HG02973 (cell line): ENCODE measurements around the gene SPON2.

Source experiments
- ATAC-seq: cut with Tn5 transposase; IDR thresholded peaks from one replicate; pipeline ENCODE4 v1.9.1; 2021; ENCODE audit warnings: moderate library complexity; ENCODE audit not compliant: unreplicated experiment

Gene SPON2

GRCh38 chr4:1172228-1172851 is at the start of gene SPON2:
SPON2 (minus strand) TSS chr4:1172583.
- no peak for ATAC-seq

GRCh38 chr4:1221155-1221870 is 48.9 kb upstream of the SPON2 start:
- no peak for ATAC-seq

DNA sequence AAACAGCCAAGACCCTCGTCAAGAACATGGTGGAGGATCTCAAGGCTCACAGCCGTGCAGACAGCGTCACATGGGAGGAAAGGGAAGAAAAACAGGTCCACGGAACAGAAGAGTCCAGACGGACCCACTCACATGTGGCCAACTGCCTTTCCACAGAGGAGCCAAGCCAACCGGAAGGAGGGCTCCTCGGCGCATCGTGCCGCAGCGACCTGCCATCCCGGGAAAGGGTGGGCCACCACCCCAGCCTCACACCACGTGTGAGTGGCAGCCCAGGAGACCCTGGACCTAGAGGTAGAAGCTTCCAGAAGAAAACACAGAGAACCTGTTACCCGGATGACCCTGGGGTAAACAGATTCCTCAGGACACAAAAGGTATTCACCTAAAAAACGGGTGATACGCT is 48.2 kb upstream of the SPON2 start:
- ATAC-seq = no peak

- no peak for ATAC-seq
These were observed 47.2 kb upstream of the SPON2 start for GRCh38 chr4:1219566-1219950.

GRCh38 chr4:1218634-1219565 is 46.5 kb upstream of the SPON2 start:
- peak; percentile 47 for ATAC-seq

DNA sequence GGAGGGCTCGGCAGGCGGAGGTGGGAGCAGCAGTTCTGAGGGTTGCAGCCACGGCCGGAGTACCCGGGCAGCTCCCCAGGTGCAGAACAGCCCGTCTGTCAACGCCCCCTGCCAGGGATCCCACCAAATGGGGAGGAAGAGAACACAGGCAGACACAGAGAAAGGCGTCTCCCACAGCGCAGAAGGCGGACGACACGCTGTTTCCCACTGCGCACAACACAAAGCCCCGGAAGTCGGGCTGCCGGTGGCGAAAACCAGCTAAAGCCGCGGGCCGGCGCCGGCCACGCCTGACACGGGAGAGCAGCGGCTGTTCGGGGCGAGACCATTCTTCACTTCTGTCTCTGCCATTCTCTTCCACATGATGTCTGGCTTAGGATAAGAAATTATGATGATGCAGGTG is 45.0 kb upstream of the SPON2 start:
- ATAC-seq = no peak

DNA sequence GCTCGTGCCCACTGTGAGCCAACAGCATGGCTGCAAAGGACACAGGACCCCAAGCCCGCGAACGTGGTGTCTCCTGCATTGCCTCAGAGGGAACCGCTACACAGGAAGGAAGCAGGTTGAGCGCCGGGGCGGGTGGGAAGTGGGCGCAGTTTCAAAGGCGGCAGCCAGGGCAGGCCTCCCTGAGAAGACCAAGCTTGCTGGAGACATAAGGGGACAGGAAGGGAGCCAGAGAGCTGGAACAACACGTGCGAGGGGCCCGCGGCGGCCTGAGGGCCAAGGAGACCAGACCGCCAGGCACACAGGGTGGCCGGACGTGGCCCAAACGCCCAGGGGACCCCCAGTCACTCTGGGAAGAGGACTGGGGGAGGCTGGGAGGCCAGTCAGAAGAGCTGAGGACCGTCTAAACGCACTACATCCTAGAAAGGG is 44.5 kb upstream of the SPON2 start:
- no peak for ATAC-seq

DNA sequence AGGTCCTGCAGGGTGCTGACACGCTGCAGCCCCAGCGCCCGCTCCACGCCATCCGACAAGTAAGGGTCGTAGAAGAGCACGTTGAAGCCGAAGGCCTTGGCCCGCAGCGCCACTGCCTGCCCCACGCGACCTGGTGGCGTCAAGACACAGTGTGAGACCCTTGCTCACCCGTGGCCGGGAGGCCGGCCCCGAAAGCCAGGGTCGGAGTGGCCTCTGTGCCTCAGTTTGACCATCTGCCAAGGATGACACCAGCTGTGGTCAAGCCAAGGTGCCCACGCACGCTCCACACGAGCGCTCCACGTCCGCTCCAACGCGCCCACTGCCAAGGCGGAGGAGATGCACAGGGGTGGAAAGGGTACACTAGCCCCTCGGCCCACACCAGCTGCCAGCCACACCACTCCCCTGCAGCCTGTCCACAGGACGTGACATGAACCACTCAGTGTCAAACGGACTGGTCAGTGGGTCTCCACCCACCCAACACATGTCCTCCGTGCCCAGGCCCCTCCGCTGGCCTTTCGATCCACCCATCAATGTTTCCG is 43.8 kb upstream of the SPON2 start:
- ATAC-seq = no peak

DNA sequence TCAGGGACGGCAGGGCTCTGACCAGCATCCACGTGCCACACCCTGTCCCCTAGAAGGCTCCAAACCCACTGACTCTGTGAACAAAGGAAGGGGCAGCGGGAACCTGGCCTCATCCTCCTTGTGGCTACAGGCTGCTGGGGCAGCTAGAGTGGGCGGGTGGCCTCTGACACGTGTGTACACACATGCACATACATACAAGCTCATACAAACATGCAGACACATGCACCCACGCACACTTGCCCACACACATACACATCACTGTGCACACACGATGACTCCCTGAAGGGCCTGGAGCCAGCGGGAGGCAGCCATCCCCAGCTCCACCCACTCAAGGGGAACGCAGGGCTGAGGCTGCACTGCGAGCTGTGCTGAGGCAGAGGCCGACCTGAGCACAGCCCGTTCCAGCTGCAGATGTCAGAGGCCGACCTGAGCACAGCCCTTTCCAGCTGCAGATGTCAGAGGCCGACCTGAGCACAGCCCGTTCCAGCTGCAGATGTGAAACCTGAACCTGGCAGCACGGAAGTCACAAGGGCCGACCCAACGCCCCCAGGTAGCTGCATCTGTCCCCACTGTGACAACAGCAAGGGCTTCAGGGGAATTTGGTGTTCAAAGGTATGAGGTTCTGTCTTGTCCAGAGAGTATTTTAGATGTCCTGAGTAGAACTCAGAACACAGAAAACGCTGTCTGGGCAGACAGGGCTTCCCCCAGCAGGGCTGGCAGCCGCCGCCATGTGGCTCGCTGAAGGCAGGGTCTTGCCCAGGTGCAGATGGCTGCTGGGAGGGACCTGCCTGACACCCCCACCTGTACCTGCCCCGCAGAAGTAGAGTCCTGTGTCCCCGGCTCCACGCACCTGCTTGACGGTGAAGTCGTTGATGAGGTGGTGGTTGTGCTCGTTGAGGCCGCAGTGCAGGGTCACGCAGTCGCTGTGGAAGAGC is 43.0 kb upstream of the SPON2 start:
- peak; percentile 57 for ATAC-seq

DNA sequence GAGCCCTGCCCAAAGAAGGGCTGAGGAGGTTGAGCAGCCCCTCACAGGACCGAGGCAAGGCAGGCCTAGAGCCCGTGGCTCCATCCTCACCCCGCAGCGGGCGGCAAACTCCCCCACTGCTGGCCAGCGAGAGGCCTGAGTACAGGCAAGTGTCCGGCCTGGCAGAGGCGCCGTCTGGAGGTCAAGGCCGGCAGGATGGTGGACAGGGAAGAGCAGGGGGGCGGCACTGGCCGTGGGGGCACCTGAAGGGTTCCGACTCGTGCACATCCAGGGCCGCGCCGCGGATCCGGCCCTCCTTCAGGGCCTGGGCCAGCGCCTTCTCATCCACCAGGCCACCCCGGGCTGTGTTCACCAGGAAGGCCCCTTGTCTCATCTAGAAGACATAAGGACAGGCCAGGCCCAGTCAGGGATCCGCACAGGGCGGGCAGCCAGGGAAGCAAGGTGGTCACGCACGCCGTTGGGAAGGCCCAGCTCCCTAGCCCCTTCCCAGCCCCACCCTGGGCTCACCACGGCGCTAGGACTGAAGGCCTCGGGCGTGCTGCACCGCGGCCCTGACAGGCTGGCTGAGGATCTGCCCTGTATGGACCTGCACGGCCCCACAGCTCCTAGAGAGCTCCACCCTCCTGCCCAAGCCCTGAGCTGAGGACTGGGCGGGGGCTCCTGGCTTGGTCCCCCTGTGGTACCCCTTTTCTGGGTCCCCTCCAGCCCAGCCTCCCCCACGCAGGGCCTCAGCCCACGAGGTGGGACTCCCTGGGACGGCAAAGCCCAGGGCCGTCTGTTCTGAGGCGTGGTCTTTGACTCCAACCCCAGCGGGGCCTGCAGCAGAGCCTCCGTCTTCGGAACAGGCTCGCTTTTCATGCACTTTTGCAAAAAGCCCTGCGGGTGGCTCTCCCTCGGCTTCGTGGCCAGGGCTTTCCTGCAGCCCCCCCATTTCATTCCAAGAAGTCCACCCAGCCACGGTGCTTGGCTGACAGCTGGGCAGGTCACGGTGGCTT is 42.0 kb upstream of the SPON2 start:
- no peak for ATAC-seq

DNA sequence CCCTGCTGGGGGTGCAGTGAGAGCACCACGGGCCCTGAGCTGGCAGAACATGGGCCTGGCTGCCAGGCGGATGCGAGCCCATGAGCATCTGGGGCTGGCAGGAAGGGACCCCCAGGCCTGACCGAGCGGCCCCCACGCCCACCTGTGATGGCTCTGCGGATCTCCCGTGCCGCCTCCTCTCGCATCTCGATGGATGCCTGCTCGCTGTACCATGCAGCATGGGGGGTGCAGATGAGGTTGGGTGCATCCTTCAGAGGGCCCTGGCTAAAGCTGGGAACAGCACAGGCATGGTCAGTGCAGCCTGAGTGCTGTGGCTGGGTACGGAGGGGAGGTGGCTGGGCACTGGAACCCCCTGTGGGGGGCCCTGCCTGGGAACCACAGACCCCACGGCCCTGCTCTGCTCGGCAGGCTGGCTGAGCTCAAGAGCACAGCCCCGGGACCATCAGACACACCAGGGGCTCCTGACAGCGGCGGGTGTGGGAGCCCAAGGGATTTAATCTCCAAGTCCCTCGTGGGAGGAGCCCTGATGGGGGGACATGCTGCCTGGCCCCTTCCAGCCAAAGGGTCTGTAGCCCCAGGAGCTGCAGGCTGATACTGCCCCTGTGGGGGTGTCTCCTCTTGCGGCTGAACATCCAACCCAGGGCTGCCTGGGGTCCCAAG is 41.1 kb upstream of the SPON2 start:
- ATAC-seq = no peak

DNA sequence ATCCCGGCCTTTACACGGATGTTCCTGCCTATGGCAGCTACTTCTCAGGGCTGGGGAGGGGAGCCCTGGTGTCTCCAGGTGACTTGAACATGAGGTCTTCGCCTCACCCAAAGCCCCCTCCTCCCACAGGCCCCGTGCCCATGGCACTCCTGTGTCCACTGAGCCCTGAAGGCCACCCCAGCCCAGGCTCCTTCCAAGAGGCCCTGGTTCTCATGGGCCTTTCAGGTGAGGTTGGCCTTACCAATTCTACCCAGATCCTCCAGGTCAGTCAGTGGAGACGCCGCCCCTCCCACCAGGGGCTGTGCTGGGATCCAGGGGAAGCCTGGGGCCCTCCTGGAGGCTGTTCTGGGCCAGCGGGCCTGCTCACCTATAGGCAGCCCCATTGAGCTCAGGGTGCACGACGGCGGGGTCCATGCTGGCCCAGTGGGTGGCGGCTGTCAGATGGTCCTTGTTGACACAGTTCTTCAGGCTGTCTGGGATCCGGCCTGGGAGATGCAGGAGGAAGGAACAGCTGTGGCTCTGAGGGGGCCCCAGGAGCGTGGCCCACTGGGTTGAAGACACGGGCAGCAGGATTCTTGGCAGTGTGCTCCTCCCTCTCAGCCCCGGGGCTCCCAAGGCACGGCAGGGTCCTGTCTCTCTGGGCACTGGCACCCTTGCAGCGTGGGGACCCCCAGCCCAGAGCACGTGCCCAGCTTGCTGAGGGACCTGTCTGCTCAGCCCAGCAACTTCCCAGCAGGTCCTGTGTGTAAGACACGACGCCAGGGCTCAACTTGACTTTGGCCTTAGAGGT is 40.4 kb upstream of the SPON2 start:
- ATAC-seq = no peak

GRCh38 chr4:1211891-1212545 is 39.6 kb upstream of the SPON2 start:
- ATAC-seq = no peak

- ATAC-seq = no peak
These were observed 39.0 kb upstream of the SPON2 start for GRCh38 chr4:1211371-1211770.

DNA sequence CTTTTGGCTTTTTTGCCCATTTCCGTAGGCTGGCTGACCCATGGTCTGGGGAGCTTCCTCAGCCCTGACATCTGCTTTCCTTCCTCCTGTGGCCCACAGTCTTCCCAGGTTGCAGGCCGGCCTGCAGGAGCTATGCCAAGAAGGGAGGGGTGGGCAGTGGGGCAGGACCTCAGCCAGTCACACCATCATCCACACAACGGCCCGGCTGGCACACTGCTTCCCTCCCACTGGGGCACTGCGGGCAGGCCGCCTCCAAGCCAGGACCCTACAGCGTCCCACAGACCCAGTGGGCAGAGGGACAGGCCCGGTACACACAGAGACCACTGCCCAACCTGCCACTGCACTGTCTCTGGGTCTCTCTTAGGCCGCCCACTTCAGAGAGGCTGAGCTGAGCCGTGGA is 38.6 kb upstream of the SPON2 start:
- no peak for ATAC-seq

DNA sequence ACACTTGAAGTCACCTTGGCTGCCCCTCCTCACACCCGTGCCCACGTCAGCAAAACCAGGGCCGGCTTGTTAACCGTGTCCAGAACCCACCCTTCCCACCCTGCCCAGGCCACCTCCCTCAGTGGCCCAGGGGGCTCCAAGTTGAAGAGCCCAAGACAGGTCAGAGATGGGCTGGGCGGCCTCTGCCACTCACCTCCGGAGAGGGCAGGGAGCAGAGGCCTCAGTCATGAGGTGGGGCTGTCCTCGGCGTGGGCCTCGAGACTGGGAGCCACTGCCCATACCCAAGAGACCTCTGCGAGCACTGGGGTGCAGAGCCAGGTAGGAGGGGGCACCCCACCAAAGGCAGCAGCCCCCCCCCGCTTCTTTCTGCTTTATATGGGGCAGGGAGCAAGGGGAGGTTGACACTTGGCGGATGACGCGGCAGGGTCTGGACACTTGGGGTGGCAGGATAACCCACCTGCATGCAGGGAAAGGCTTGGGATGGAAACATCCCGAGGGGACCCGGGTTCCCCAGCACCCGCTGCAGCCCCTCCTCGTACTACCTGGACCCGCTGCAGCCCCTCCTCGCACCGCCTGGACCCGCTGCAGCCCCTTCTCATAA is 38.0 kb upstream of the SPON2 start:
- no peak for ATAC-seq

DNA sequence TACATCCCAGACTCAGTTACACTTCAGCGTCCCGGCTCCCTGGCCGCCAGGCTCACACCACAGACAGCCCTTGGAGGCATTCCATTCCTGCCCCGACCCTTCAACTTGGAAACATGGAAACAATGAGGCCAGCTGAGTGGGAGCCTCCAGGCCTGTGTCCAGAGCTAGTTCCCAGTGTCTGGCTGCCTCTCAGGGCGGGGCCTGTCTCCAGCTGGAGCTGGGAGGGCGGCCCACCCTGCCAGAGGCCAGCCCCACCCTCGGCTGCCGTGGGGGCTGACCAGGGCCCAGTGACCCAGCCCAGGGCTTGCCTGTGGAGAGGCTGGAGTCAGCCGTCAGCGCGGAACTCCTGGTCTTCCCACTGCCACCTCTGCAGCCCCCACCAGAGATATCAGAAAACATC is 37.4 kb upstream of the SPON2 start:
- no peak for ATAC-seq
